Right lobe of liver (tissue), 4 donors: Measurements from ENCODE around the gene MOGAT2.

Experiments used
- POLR2A ChIP-seq: fragments of 450-650 bp; IDR thresholded peaks from one replicate; pipeline ENCODE4 v1.6.1; 2017; ENCODE audit warnings: antibody characterized with exemption, mild to moderate bottlenecking
- TF ChIP-seq, protein P1 (sequence below), 4 donors: fragments of 200-600 bp in 3 of 4; fragments of 450-650 bp in 1 of 4; IDR thresholded peaks; one replicate each; pipeline versions ENCODE4 v1.5.1 to v1.8.0; 2016 to 2022; ENCODE audit warnings: antibody characterized with exemption in 4 of 4, mild to moderate bottlenecking in 2 of 4
- donor health status: DM: no; HTN: no; CAD: no.
- donor health status: DM: no; HTN: no; CAD: no.
- donor health status: DM: no; HTN: yes; CAD: no.

- TF ChIP-seq, protein P1, sequence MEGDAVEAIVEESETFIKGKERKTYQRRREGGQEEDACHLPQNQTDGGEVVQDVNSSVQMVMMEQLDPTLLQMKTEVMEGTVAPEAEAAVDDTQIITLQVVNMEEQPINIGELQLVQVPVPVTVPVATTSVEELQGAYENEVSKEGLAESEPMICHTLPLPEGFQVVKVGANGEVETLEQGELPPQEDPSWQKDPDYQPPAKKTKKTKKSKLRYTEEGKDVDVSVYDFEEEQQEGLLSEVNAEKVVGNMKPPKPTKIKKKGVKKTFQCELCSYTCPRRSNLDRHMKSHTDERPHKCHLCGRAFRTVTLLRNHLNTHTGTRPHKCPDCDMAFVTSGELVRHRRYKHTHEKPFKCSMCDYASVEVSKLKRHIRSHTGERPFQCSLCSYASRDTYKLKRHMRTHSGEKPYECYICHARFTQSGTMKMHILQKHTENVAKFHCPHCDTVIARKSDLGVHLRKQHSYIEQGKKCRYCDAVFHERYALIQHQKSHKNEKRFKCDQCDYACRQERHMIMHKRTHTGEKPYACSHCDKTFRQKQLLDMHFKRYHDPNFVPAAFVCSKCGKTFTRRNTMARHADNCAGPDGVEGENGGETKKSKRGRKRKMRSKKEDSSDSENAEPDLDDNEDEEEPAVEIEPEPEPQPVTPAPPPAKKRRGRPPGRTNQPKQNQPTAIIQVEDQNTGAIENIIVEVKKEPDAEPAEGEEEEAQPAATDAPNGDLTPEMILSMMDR (IDR thresholded peaks at IDR 0.05), result no peak
- no peak for TF ChIP-seq POLR2A
Measured at GRCh38 chr11:75781831-75782230, 64.2 kb downstream of the MOGAT2 start.
